ENCODE data around the gene TAF4B.
"Not testable (repeated sequence)": the region's sequence is repeated elsewhere in the genome, so short reads cannot be mapped to it uniquely, and the experiment has no call there.

Gene TAF4B

GRCh38 chr18:26317398-26317797, 91.2 kb downstream of the TAF4B start:
- FAIRE-seq, result no peak

- no peak for FAIRE-seq
These were observed 94.4 kb downstream of the TAF4B start for GRCh38 chr18:26320686-26321085.

GRCh38 chr18:26322890-26323653, 96.8 kb downstream of the TAF4B start:
- no peak for FAIRE-seq

- FAIRE-seq, result no peak
These were observed 99.5 kb downstream of the TAF4B start for GRCh38 chr18:26325771-26326170.

- no peak for FAIRE-seq
These were observed 100.8 kb downstream of the TAF4B start for GRCh38 chr18:26327062-26327461.

GRCh38 chr18:26332991-26333390, 106.7 kb downstream of the TAF4B start:
- FAIRE-seq, result no peak

- no peak for FAIRE-seq
These were observed 108.9 kb downstream of the TAF4B start for GRCh38 chr18:26335156-26335555.

- no peak for FAIRE-seq
These were observed 109.6 kb downstream of the TAF4B start for GRCh38 chr18:26335571-26336487.

- FAIRE-seq, result no peak
These were observed 110.3 kb downstream of the TAF4B start for GRCh38 chr18:26336572-26336971.

GRCh38 chr18:26342646-26343045, 116.4 kb downstream of the TAF4B start:
- no peak for FAIRE-seq

GRCh38 chr18:26350961-26351360, 124.7 kb downstream of the TAF4B start:
- FAIRE-seq, result no peak

- no peak for FAIRE-seq
These were observed 130.0 kb downstream of the TAF4B start for GRCh38 chr18:26356045-26356785.

- no peak for FAIRE-seq
These were observed 131.7 kb downstream of the TAF4B start for GRCh38 chr18:26357960-26358359.

- FAIRE-seq, result no peak
These were observed 135.8 kb downstream of the TAF4B start for GRCh38 chr18:26362021-26362420.

GRCh38 chr18:26367425-26367824, 141.2 kb downstream of the TAF4B start:
- FAIRE-seq, result no peak

- FAIRE-seq, result no peak
These were observed 143.8 kb downstream of the TAF4B start for GRCh38 chr18:26370037-26370436.

- FAIRE-seq, result no peak
These were observed 149.9 kb downstream of the TAF4B start for GRCh38 chr18:26376105-26376504.

GRCh38 chr18:26378701-26379100, 152.5 kb downstream of the TAF4B start:
- FAIRE-seq, result no peak

- not testable (repeated sequence) for FAIRE-seq
These were observed 155.3 kb downstream of the TAF4B start for GRCh38 chr18:26381555-26381954.

- peak; percentile 66 for FAIRE-seq
These were observed 157.4 kb downstream of the TAF4B start for GRCh38 chr18:26383454-26384270.

- no peak for FAIRE-seq
These were observed 159.8 kb downstream of the TAF4B start for GRCh38 chr18:26386002-26386401.

GRCh38 chr18:26386441-26386840, 160.2 kb downstream of the TAF4B start:
- no peak for FAIRE-seq

Data from TTC549 (cell line).